Central memory CD4-positive, alpha-beta T cell (primary cell): ENCODE measurements around the gene MRRF.
"Not testable (repeated sequence)": the region's sequence is repeated elsewhere in the genome, so short reads cannot be mapped to it uniquely, and the experiment has no call there.

Experiments
- DNase-seq: peaks from one replicate; pipeline ENCODE4 v3.0.0; 2022

MRRF gene

GRCh38 chr9:122363131-122363530, 98.4 kb downstream of the MRRF start:
- DNase-seq: not testable (repeated sequence)

GRCh38 chr9:122364117-122364782, 99.6 kb downstream of the MRRF start:
- no peak for DNase-seq

- no peak for DNase-seq
Observed at GRCh38 chr9:122364783-122365150, 100.1 kb downstream of the MRRF start.

- no peak for DNase-seq
Observed at GRCh38 chr9:122366074-122366660, 101.5 kb downstream of the MRRF start.

GRCh38 chr9:122367065-122367464, 102.4 kb downstream of the MRRF start:
- DNase-seq: no peak

GRCh38 chr9:122367774-122368460, 103.2 kb downstream of the MRRF start:
- no peak for DNase-seq

GRCh38 chr9:122368642-122369041, 104.0 kb downstream of the MRRF start:
- DNase-seq: no peak

GRCh38 chr9:122370303-122370702, 105.6 kb downstream of the MRRF start:
- DNase-seq: no peak

- DNase-seq: no peak
Observed at GRCh38 chr9:122370869-122371755, 106.4 kb downstream of the MRRF start, which contains the start of gene PTGS1. Gene PTGS1 (plus strand): TSS chr9:122371024. CDS start chr9:122371085, 61 bp downstream.

- DNase-seq: no peak
Observed at GRCh38 chr9:122371846-122372245, 107.2 kb downstream of the MRRF start.

GRCh38 chr9:122372856-122373845, 108.5 kb downstream of the MRRF start:
- no peak for DNase-seq

GRCh38 chr9:122374885-122375420, 110.3 kb downstream of the MRRF start:
- no peak for DNase-seq

- DNase-seq: no peak
Observed at GRCh38 chr9:122376796-122377195, 112.1 kb downstream of the MRRF start.

- no peak for DNase-seq
Observed at GRCh38 chr9:122377241-122378164, 112.8 kb downstream of the MRRF start.

- DNase-seq: no peak
Observed at GRCh38 chr9:122378236-122378635, 113.6 kb downstream of the MRRF start.

- no peak for DNase-seq
Observed at GRCh38 chr9:122379340-122379739, 114.7 kb downstream of the MRRF start.

GRCh38 chr9:122380293-122380692, 115.6 kb downstream of the MRRF start:
- no peak for DNase-seq
